Astrocyte (in vitro differentiated cells and primary cell): ENCODE results near the gene LCE3A.

ENCODE experiments used
- CTCF ChIP-seq: IDR thresholded peaks from 2 replicates; pipeline ENCODE4 v1.5.1; 2011; ENCODE audit warnings: low read depth, mild to moderate bottlenecking, inconsistent platforms, low read length, moderate library complexity; ENCODE audit not compliant: insufficient read depth
- EZH2 ChIP-seq: IDR thresholded peaks from 2 replicates; pipeline ENCODE4 v1.6.1; 2012; ENCODE audit warnings: mild to moderate bottlenecking, low read length, inconsistent platforms; ENCODE audit not compliant: insufficient read depth

GRCh38 chr1:152658649-152659048, 35.7 kb upstream of the LCE3A start:
- TF ChIP-seq EZH2 (no peak), CTCF (no peak)
